HG02885 (cell line): Measurements from ENCODE around the gene SPC24.
"Not testable (repeated sequence)": the region's sequence is repeated elsewhere in the genome, so short reads cannot be mapped to it uniquely, and the experiment has no call there.

Source experiments
- ATAC-seq: cut with Tn5 transposase; IDR thresholded peaks from one replicate; pipeline ENCODE4 v1.9.1; 2021; ENCODE audit warnings: mild to moderate bottlenecking; ENCODE audit not compliant: unreplicated experiment, poor library complexity

SPC24 gene

GRCh38 chr19:11166281-11167142, 10.9 kb upstream of the SPC24 start:
- no peak for ATAC-seq

- ATAC-seq, result no peak
These were observed 10.0 kb upstream of the SPC24 start for GRCh38 chr19:11165486-11166030.

- no peak for ATAC-seq
These were observed 9.4 kb upstream of the SPC24 start for GRCh38 chr19:11164879-11165406.

DNA sequence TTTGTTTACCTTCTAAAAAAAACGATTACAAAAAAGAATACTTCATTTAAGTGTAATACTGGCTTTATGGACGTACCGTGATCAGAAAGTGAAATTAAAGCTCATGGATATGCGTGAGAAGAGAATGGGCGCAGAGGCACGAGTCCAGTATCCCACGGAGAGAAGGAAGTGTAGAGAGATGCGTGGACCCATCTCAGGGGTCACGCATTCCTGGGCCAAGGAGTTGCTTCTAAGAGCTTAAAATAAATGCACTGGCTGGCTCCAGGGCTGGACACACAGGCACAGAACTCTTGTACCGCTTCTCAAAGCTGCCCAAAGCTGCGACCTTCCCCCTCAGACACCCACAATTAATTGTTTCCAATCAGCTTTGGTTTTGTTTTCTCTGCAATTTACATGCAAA, 8.7 kb upstream of the SPC24 start:
- ATAC-seq, result no peak

DNA sequence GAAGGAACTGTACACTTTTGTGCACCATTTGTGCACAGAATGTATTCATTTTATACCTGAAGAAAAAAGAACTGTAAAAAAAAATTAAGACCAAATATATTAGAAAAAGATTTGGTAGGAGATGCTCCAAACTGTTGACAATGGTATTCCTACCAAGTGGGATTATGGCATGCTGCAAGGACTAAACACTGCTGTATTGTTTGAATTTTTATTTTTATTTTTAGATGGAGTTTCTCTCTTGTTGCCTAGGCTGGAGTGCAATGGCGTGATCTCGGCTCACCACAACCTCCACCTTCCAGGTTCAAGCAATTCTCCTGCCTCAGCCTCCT, 4.8 kb upstream of the SPC24 start:
- ATAC-seq, result not testable (repeated sequence)

GRCh38 chr19:11159598-11160439, 4.2 kb upstream of the SPC24 start:
- no peak for ATAC-seq

- ATAC-seq, result no peak
These were observed 917 bp downstream of the SPC24 start for GRCh38 chr19:11154683-11155047.

- no peak for ATAC-seq
These were observed 3.1 kb downstream of the SPC24 start for GRCh38 chr19:11152318-11153062.

DNA sequence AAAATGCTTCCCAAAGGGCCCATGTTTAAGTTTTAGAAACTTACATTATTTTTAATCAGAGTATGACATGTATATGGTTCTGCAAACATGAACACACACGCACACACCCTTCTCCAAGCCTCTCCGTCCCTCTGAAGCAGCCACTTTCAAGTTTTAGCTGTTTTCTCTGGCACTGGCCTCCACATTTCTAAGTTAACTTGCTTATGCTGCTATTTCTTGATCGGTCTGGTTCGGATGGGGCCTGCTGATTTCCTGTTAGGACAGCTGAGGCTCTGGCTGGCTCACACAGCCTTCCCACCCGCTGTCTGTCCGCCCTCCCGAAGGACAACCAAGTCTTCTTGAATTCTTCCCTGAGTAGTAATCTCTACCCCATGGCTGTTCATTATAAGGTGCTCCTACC, 4.4 kb downstream of the SPC24 start:
- ATAC-seq, result no peak

- no peak for ATAC-seq
These were observed 7.6 kb downstream of the SPC24 start for GRCh38 chr19:11148001-11148400.

GRCh38 chr19:11145536-11145924, 10.1 kb downstream of the SPC24 start:
- no peak for ATAC-seq

GRCh38 chr19:11142528-11143171, 12.9 kb downstream of the SPC24 start:
- ATAC-seq, result no peak

- ATAC-seq, result no peak
These were observed 13.6 kb downstream of the SPC24 start for GRCh38 chr19:11141937-11142527.

DNA sequence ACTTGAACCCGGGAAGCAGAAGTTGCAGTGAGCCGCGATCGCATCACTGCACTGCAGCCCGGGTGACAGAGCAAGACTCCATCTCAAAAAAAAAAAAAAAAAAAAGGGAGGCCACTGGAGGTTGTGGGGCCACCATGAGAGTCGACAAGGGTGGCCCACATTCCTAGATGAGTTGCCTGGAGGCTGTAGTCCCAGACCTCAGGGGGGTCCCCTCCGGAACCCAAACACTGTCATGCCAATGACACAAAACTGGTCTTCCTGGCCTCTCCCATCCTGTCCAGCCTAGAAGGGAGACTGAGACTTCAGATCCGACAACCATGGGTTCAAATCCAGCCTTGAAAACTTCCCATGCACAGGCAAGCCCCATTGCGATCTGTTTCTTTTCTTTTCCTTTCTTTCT, 14.7 kb downstream of the SPC24 start:
- ATAC-seq, result no peak

DNA sequence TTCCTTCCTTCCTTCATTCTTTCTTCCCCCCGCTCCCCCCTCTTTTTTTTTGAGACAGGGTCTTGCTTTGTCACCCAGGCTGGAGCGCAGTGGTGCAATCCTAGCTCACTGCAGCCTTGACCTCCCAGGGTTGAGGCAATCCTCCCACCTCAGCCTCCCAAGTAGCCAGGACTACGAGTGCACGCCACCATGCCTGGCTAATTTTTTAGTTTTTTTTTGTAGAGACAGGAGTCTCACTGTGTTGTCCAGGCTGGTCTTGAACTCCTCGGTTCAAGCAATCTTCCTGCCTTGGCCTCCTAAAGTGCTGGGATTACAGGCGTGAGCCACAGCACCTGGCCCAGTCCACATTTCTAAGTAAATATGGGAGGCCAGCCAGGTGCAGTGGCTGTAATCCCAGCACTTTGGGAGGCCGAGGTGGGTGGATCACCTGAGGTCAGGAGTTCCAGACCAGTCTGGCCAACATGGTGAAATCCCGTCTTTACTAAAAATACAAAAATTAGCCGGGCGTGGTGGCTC, 15.5 kb downstream of the SPC24 start:
- ATAC-seq, result not testable (repeated sequence)

- no peak for ATAC-seq
These were observed 16.8 kb downstream of the SPC24 start for GRCh38 chr19:11138601-11139300.

GRCh38 chr19:11137542-11138384, 17.8 kb downstream of the SPC24 start:
- ATAC-seq, result no peak
